HepG2 (cell line): ENCODE results near the gene FUT6. TPM values are rescaled to one million over a fixed set of nuclear protein-coding genes. Genes with fewer than 3 reads are reported as not detected.

ENCODE experiments used
- DZIP1 ChIP-seq: sonication (generic); formaldehyde crosslinking; IDR thresholded peaks from 2 replicates; pipeline ENCODE4 v1.5.0; 2020; ENCODE audit warnings: mild to moderate bottlenecking, missing genetic modification reagents
- EP300 ChIP-seq, 3 experiments: sonication (generic) in 1 of 3; formaldehyde crosslinking in 1 of 3; IDR thresholded peaks; 2 replicates each; pipeline versions ENCODE4 v1.5.1 to v1.6.1; 2011 to 2020; ENCODE audit warnings: low read depth in 2 of 3, low read length in 2 of 3, borderline replicate concordance in 1 of 3, improper control_type of control experiment in 1 of 3, mild to moderate bottlenecking in 1 of 3, missing genetic modification reagents in 1 of 3, moderate library complexity in 1 of 3
- GZF1 ChIP-seq: sonication (generic); formaldehyde crosslinking; IDR thresholded peaks from 2 replicates; pipeline ENCODE4 v1.5.1; 2020; ENCODE audit warnings: mild to moderate bottlenecking, missing genetic modification reagents
- HBP1 ChIP-seq: IDR thresholded peaks from 2 replicates; pipeline ENCODE4 v1.6.1; 2016; ENCODE audit warnings: low read depth, control low read depth
- KDM3A ChIP-seq: IDR thresholded peaks from 2 replicates; pipeline ENCODE4 v1.6.1; 2018; ENCODE audit warnings: low read depth, missing compliant biosample characterization
- NAIF1 ChIP-seq: sonication (generic); formaldehyde crosslinking; IDR thresholded peaks from 2 replicates; pipeline ENCODE4 v1.5.0; 2020; ENCODE audit warnings: mild to moderate bottlenecking, missing genetic modification reagents, borderline replicate concordance
- NFYB ChIP-seq: sonication (generic); formaldehyde crosslinking; IDR thresholded peaks from 2 replicates; pipeline ENCODE4 v1.4.0; 2020; ENCODE audit warnings: missing genetic modification reagents
- PBX3 ChIP-seq: sonication (generic); formaldehyde crosslinking; IDR thresholded peaks from 2 replicates; pipeline ENCODE4 v1.8.1; 2023; ENCODE audit warnings: missing genetic modification reagents, inconsistent platforms, borderline replicate concordance
- RARG ChIP-seq: sonication (generic); formaldehyde crosslinking; IDR thresholded peaks from 2 replicates; pipeline ENCODE4 v1.4.0; 2020; ENCODE audit warnings: low read depth, mild to moderate bottlenecking, missing genetic modification reagents
- TARDBP ChIP-seq: sonication (generic); formaldehyde crosslinking; IDR thresholded peaks from 2 replicates; pipeline ENCODE4 v1.8.0; 2022; ENCODE audit warnings: mild to moderate bottlenecking, missing genetic modification reagents
- TGIF2 ChIP-seq: IDR thresholded peaks from 2 replicates; pipeline ENCODE4 v1.6.1; 2016; ENCODE audit warnings: control low read depth, missing compliant biosample characterization
- YEATS4 ChIP-seq: sonication (generic); formaldehyde crosslinking; IDR thresholded peaks from 2 replicates; pipeline ENCODE4 v1.4.0; 2020; ENCODE audit warnings: missing genetic modification reagents, borderline replicate concordance
- ZBTB38 ChIP-seq: sonication (generic); formaldehyde crosslinking; IDR thresholded peaks from 2 replicates; pipeline ENCODE4 v1.5.1; 2020; ENCODE audit warnings: mild to moderate bottlenecking, missing genetic modification reagents
- ZNF335 ChIP-seq: sonication (generic); formaldehyde crosslinking; IDR thresholded peaks from 2 replicates; pipeline ENCODE4 v1.4.0; 2020; ENCODE audit warnings: missing genetic modification reagents
- ZNF343 ChIP-seq: sonication (generic); formaldehyde crosslinking; IDR thresholded peaks from 2 replicates; pipeline ENCODE4 v1.4.0; 2020; ENCODE audit warnings: mild to moderate bottlenecking, missing genetic modification reagents
- ZNF460 ChIP-seq: sonication (generic); formaldehyde crosslinking; IDR thresholded peaks from 2 replicates; pipeline ENCODE4 v1.5.1; 2020; ENCODE audit warnings: missing genetic modification reagents, mild to moderate bottlenecking, borderline replicate concordance
- ZNF501 ChIP-seq: sonication (generic); formaldehyde crosslinking; IDR thresholded peaks from 2 replicates; pipeline ENCODE4 v1.5.1; 2020; ENCODE audit warnings: mild to moderate bottlenecking, moderate library complexity, missing genetic modification reagents
- ZNF557 ChIP-seq: sonication (generic); formaldehyde crosslinking; IDR thresholded peaks from 2 replicates; pipeline ENCODE4 v1.4.0; 2020; ENCODE audit warnings: missing genetic modification reagents
- ZNF598 ChIP-seq: sonication (generic); formaldehyde crosslinking; IDR thresholded peaks from 2 replicates; pipeline ENCODE4 v1.5.1; 2020; ENCODE audit warnings: mild to moderate bottlenecking, missing genetic modification reagents, borderline replicate concordance
- polyA plus RNA-seq, 8 experiments: library from polyadenylated mRNA; depleted of rRNA in 3 of 8; stranded (reverse) in 7 of 8; unstranded in 1 of 8; fragments of >200 nt; fragmentation: Illumina TruSeq in 4 of 8; extraction: Trizol in 4 of 8; gene quantifications; 2 replicates each; pipeline versions ENCODE4 v1.2.1 to v1.2.3, GENCODE V29; 2011 to 2016; ENCODE audit warnings: low read depth in 4 of 8, missing spikeins in 1 of 8, mixed read lengths in 1 of 8; ENCODE audit not compliant: insufficient read depth in 1 of 8
- total RNA-seq, 5 experiments: library from RNA; depleted of rRNA; stranded (reverse); fragments of >200 nt; fragmentation: Illumina TruSeq; extraction: Trizol; gene quantifications; 2 replicates each; pipeline ENCODE4 v1.2.3, GENCODE V29; 2016; ENCODE audit warnings: low read depth in 1 of 5
- TF ChIP-seq, protein P1 (sequence below): sonication (generic); formaldehyde crosslinking; IDR thresholded peaks from 2 replicates; pipeline ENCODE4 v1.5.1; 2020; ENCODE audit warnings: missing genetic modification reagents, mild to moderate bottlenecking, borderline replicate concordance
- TF ChIP-seq, protein P2 (sequence below): sonication (generic); formaldehyde crosslinking; IDR thresholded peaks from 2 replicates; pipeline ENCODE4 v1.4.0; 2020; ENCODE audit warnings: missing genetic modification reagents

Gene FUT6
- total and polyA plus RNA-seq, 2 of the 13 experiments (the other 11 are each of a cell fraction or from before 2014, with no cell fraction given) = 8.2 to 27.7 TPM

DNA sequence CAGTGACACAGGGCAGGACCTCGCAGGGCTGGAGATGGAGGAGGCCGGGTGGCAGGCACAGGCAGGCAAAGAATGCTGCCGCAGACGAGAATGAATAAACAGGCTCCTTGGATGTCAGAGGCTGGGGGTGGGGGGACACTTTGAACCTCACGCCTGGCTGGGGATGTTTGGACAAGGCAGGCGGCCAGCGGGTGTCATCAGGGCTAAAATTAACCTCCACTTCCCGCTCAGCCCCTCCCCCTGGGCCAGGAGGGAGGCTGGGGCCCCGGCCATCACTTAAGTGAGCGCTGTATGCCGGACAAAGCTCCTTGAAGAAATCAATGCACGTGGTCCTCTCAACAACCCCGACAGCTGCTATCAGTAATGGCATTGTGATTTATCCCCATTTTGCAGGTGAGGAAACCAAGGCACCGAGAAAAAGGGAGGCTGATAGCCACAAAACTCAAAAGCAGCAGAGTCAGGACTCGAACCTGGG lies 41.1 kb upstream of the FUT6 start (continued):
- peak; percentile 33; the same call in 1 of the 2 replicates for TF ChIP-seq ZNF501 (CRISPR knock-in tag)
- TF ChIP-seq NFYB (CRISPR knock-in tag) = no peak
- 0 out of 2 replicates have a peak, but pooled peaks have one; percentile 28 for TF ChIP-seq HBP1 (CRISPR knock-in tag)
- peak; percentile 83; the same call in 1 of the 2 replicates for TF ChIP-seq ZBTB38 (CRISPR knock-in tag)
- peak; percentile 43; the same call in 1 of the 2 replicates for TF ChIP-seq TGIF2 (CRISPR knock-in tag)
- no peak for TF ChIP-seq ZNF343 (CRISPR knock-in tag)
- TF ChIP-seq DZIP1 (CRISPR knock-in tag) = no peak
- TF ChIP-seq ZNF598 (CRISPR knock-in tag) = no peak
- no peak for TF ChIP-seq NAIF1 (CRISPR knock-in tag)
- TF ChIP-seq EP300 (IDR thresholded peaks at IDR 0.05; ENCODE audit: low read depth in 2 of 2, low read length in 2 of 2) = peak; percentile 54 to 93; a peak in 3 of 4 replicates
- peak; percentile 90 for TF ChIP-seq EP300 (CRISPR knock-in tag; IDR thresholded peaks at IDR 0.05; ENCODE audit: borderline replicate concordance)
- peak; percentile 68; the same call in 1 of the 2 replicates for TF ChIP-seq YEATS4 (CRISPR knock-in tag)
- TF ChIP-seq, protein P1, sequence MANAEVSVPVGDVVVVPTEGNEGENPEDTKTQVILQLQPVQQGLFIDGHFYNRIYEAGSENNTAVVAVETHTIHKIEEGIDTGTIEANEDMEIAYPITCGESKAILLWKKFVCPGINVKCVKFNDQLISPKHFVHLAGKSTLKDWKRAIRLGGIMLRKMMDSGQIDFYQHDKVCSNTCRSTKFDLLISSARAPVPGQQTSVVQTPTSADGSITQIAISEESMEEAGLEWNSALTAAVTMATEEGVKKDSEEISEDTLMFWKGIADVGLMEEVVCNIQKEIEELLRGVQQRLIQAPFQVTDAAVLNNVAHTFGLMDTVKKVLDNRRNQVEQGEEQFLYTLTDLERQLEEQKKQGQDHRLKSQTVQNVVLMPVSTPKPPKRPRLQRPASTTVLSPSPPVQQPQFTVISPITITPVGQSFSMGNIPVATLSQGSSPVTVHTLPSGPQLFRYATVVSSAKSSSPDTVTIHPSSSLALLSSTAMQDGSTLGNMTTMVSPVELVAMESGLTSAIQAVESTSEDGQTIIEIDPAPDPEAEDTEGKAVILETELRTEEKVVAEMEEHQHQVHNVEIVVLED (CRISPR knock-in tag) = no peak
- TF ChIP-seq, protein P2, sequence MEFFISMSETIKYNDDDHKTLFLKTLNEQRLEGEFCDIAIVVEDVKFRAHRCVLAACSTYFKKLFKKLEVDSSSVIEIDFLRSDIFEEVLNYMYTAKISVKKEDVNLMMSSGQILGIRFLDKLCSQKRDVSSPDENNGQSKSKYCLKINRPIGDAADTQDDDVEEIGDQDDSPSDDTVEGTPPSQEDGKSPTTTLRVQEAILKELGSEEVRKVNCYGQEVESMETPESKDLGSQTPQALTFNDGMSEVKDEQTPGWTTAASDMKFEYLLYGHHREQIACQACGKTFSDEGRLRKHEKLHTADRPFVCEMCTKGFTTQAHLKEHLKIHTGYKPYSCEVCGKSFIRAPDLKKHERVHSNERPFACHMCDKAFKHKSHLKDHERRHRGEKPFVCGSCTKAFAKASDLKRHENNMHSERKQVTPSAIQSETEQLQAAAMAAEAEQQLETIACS (CRISPR knock-in tag) = no peak
- TF ChIP-seq ZNF557 (CRISPR knock-in tag) = peak; percentile 35; the same call in 1 of the 2 replicates
- no peak for TF ChIP-seq GZF1 (CRISPR knock-in tag)
- TF ChIP-seq KDM3A = no peak
- TF ChIP-seq RARG (CRISPR knock-in tag) = no peak
- TF ChIP-seq ZNF335 (CRISPR knock-in tag) = 0 out of 2 replicates have a peak, but pooled peaks have one; percentile 21
- no peak for TF ChIP-seq PBX3
- TF ChIP-seq TARDBP (CRISPR knock-in tag) = peak; percentile 66; the same call in 1 of the 2 replicates
- no peak; the same call in 1 of the 2 replicates for TF ChIP-seq ZNF460 (CRISPR knock-in tag)
